HepG2 (cell line): Measurements from ENCODE around the gene USP10. TPM values are rescaled to one million over a fixed set of nuclear protein-coding genes. Genes with fewer than 3 reads are reported as not detected.

Experiments used
- ATAC-seq: fragments of 200-7000 bp; cut with Tn5 transposase; 3 replicates; pipeline ENCODE4 v1.9.1; 2020; ENCODE audit warnings: mild to moderate bottlenecking, moderate library complexity
- BruUV-seq: library from RNA; stranded (reverse); fragments of 400-500 nt; replicated peaks from 2 replicates; lab custom pipeline; 2021; lab: Mats Ljungman, UMichigan
- CTCF ChIA-PET: fragments of 300-600 bp; formaldehyde crosslinking; extraction: SDS; loops from one replicate; lab custom pipeline; 2021; ENCODE audit warnings: low total read pairs, inconsistent platforms, low intra/inter-chr PET ratio; lab: Yijun Ruan, JAX
- POLR2A ChIA-PET: fragments of 350-600 bp; sonication (Branson Sonifier 250); formaldehyde crosslinking; loops from one replicate; lab custom pipeline; 2020; ENCODE audit warnings: antibody characterized with exemption, inconsistent platforms; lab: Yijun Ruan, JAX
- DNase-seq: peaks from one replicate; pipeline ENCODE4 v3.0.0-alpha.2; 2015; ENCODE audit warnings: low spot score
- FAIRE-seq: peaks from 3 replicates; lab custom pipeline; 2011; peaks lifted over from hg19 to GRCh38; lab: Jason Lieb, UNC
- H2AFZ ChIP-seq: one replicate; pipeline ENCODE4 v1.6.1; 2011; ENCODE audit warnings: low read length, inconsistent platforms
- H3K27ac ChIP-seq: fragments of 300-600 bp; 3 replicates; pipeline ENCODE4 v1.8.0; 2011; ENCODE audit warnings: mixed run types, mild to moderate bottlenecking, mixed read lengths, low read length, inconsistent platforms; ENCODE audit not compliant: insufficient read depth; ENCODE audit errors: extremely low read length
- H3K27me3 ChIP-seq, 2 experiments: fragments of 200-600 bp in 1 of 2; 2 replicates in 1 of 2; 3 replicates in 1 of 2; pipeline versions ENCODE4 v1.6.0 to v1.8.0; 2011; ENCODE audit warnings: low read length in 2 of 2, mild to moderate bottlenecking in 2 of 2, moderate library complexity in 2 of 2, inconsistent platforms in 1 of 2; ENCODE audit not compliant: insufficient read depth in 2 of 2, control insufficient read depth in 1 of 2
- H3K36me3 ChIP-seq, 2 experiments: fragments of 200-600 bp in 1 of 2; replicated peaks in 1 of 2; 2 replicates in 1 of 2; 3 replicates in 1 of 2; pipeline versions ENCODE4 v1.5.1 to v1.8.0; 2011; ENCODE audit warnings: low read length in 2 of 2, inconsistent platforms in 1 of 2; ENCODE audit not compliant: insufficient read depth in 2 of 2, control insufficient read depth in 1 of 2
- H3K4me1 ChIP-seq: 2 replicates; pipeline ENCODE4 v1.5.1; 2012; ENCODE audit warnings: low read length, inconsistent platforms; ENCODE audit not compliant: insufficient read depth
- H3K4me2 ChIP-seq: 2 replicates; pipeline ENCODE4 v1.6.0; 2011; ENCODE audit warnings: low read depth, low read length, inconsistent platforms
- H3K4me3 ChIP-seq, 3 experiments: fragments of 200-600 bp in 1 of 3; sonication (generic), shearing (Covaris generic) in 1 of 3; replicated peaks in 1 of 3; 2 replicates each; pipeline ENCODE4 v1.5.1; 2011 to 2016; ENCODE audit warnings: low read length in 3 of 3, inconsistent platforms in 2 of 3, low read depth in 2 of 3, mild to moderate bottlenecking in 2 of 3, control low read depth in 1 of 3, mixed read lengths in 1 of 3; ENCODE audit not compliant: insufficient read depth in 1 of 3
- H3K79me2 ChIP-seq: one replicate; pipeline ENCODE4 v1.6.1; 2011; ENCODE audit warnings: low read length, inconsistent platforms; ENCODE audit not compliant: insufficient read depth
- H3K9ac ChIP-seq: 2 replicates; pipeline ENCODE4 v1.6.0; 2011; ENCODE audit warnings: mild to moderate bottlenecking, low read depth, low read length, inconsistent platforms; ENCODE audit not compliant: insufficient read depth
- H3K9me3 ChIP-seq: 2 replicates; pipeline ENCODE4 v1.5.1; 2012; ENCODE audit warnings: mild to moderate bottlenecking, low read length
- H4K20me1 ChIP-seq: 2 replicates; pipeline ENCODE4 v1.6.0; 2011; ENCODE audit warnings: inconsistent platforms, mild to moderate bottlenecking, low read length, moderate library complexity; ENCODE audit not compliant: insufficient read depth
- AGO2 ChIP-seq: fragments of 200-400 bp; formaldehyde crosslinking; optimal IDR thresholded peaks from 2 replicates; pipeline ENCODE3; 2017; ENCODE audit warnings: mild to moderate bottlenecking, low read depth, low read length, moderate library complexity
- ARID5B ChIP-seq: IDR thresholded peaks from 2 replicates; pipeline ENCODE4 v1.4.0; 2020; ENCODE audit warnings: mild to moderate bottlenecking, missing genetic modification reagents
- GATAD2A ChIP-seq: IDR thresholded peaks from 2 replicates; pipeline ENCODE4 v1.6.1; 2016
- HDAC2 ChIP-seq: sonication (generic); formaldehyde crosslinking; IDR thresholded peaks from 2 replicates; pipeline ENCODE4 v1.4.0; 2020; ENCODE audit warnings: missing genetic modification reagents
- HNF4G ChIP-seq, 2 experiments: sonication (generic) in 1 of 2; formaldehyde crosslinking in 1 of 2; IDR thresholded peaks; 2 replicates each; pipeline versions ENCODE4 v1.4.0 to v1.6.1; 2011 to 2020; ENCODE audit warnings: borderline replicate concordance in 2 of 2, low read depth in 2 of 2, mild to moderate bottlenecking in 2 of 2, low read length in 1 of 2, missing genetic modification reagents in 1 of 2, moderate library complexity in 1 of 2
- LCORL ChIP-seq, 2 experiments: fragments of 450-650 bp in 1 of 2; sonication (generic) in 1 of 2; formaldehyde crosslinking in 1 of 2; IDR thresholded peaks; 2 replicates each; pipeline versions ENCODE4 v1.5.0 to v1.6.1; 2017 to 2020; ENCODE audit warnings: antibody characterized with exemption in 1 of 2, missing genetic modification reagents in 1 of 2
- NR2F1 ChIP-seq, 2 experiments: fragments of 450-650 bp in 1 of 2; formaldehyde crosslinking in 1 of 2; IDR thresholded peaks; 2 replicates each; pipeline versions ENCODE4 v1.5.0 to v1.6.1; 2016 to 2020; ENCODE audit warnings: mild to moderate bottlenecking in 1 of 2, missing compliant biosample characterization in 1 of 2, missing genetic modification reagents in 1 of 2, moderate library complexity in 1 of 2
- RXRA ChIP-seq: sonication (generic); formaldehyde crosslinking; IDR thresholded peaks from 2 replicates; pipeline ENCODE4 v1.5.1; 2020; ENCODE audit warnings: missing genetic modification reagents
- SALL2 ChIP-seq: sonication (generic); formaldehyde crosslinking; IDR thresholded peaks from 2 replicates; pipeline ENCODE4 v1.8.1; 2023; ENCODE audit warnings: mild to moderate bottlenecking, missing genetic modification reagents, inconsistent platforms
- ZFP91 ChIP-seq: sonication (generic); formaldehyde crosslinking; IDR thresholded peaks from 2 replicates; pipeline ENCODE4 v1.9.0; 2022; ENCODE audit warnings: missing genetic modification reagents, mild to moderate bottlenecking, borderline replicate concordance
- ZNF33A ChIP-seq: sonication (generic); formaldehyde crosslinking; IDR thresholded peaks from 2 replicates; pipeline ENCODE4 v1.5.1; 2020; ENCODE audit warnings: missing genetic modification reagents, mild to moderate bottlenecking, moderate library complexity, borderline replicate concordance
- ZNF350 ChIP-seq: sonication (generic); formaldehyde crosslinking; IDR thresholded peaks from 2 replicates; pipeline ENCODE4 v1.4.0; 2020; ENCODE audit warnings: mild to moderate bottlenecking, low read depth, missing genetic modification reagents, borderline replicate concordance
- ZNF703 ChIP-seq: sonication (generic); formaldehyde crosslinking; IDR thresholded peaks from 2 replicates; pipeline ENCODE4 v1.5.1; 2020; ENCODE audit warnings: missing genetic modification reagents, mild to moderate bottlenecking, moderate library complexity, borderline replicate concordance
- WGBS: methylation state at CpG from one replicate; pipeline ENCODE4 v1.1.6; 2017; ENCODE audit warnings: low lambda C conversion rate; 5-methylcytosine and 5-hydroxymethylcytosine counted together
- in situ Hi-C: cut with HindIII; loops from 2 replicates; pipeline ENCODE4 v1.10.0; 2017; ENCODE audit warnings: low pct_unique_long_range_greater_than_20kb; ENCODE audit not compliant: extremely low pct_ligation_motif_present
- intact Hi-C: fragments of 100-400 bp; cut with micrococcal nuclease; formaldehyde crosslinking; loops from one replicate; pipeline ENCODE4 v1.10.0; 2022; ENCODE audit not compliant: unreplicated experiment
- polyA plus RNA-seq, 8 experiments: library from polyadenylated mRNA; depleted of rRNA in 3 of 8; stranded (reverse) in 7 of 8; unstranded in 1 of 8; fragments of >200 nt; fragmentation: Illumina TruSeq in 4 of 8; extraction: Trizol in 4 of 8; gene quantifications; 2 replicates each; pipeline versions ENCODE4 v1.2.1 to v1.2.3, GENCODE V29; 2011 to 2016; ENCODE audit warnings: low read depth in 4 of 8, missing spikeins in 1 of 8, mixed read lengths in 1 of 8; ENCODE audit not compliant: insufficient read depth in 1 of 8
- total RNA-seq, 5 experiments: library from RNA; depleted of rRNA; stranded (reverse); fragments of >200 nt; fragmentation: Illumina TruSeq; extraction: Trizol; gene quantifications; 2 replicates each; pipeline ENCODE4 v1.2.3, GENCODE V29; 2016; ENCODE audit warnings: low read depth in 1 of 5

Gene USP10
- total and polyA plus RNA-seq, 2 of the 13 experiments (the other 11 are each of a cell fraction or from before 2014, with no cell fraction given): 79.1 to 122 TPM

DNA sequence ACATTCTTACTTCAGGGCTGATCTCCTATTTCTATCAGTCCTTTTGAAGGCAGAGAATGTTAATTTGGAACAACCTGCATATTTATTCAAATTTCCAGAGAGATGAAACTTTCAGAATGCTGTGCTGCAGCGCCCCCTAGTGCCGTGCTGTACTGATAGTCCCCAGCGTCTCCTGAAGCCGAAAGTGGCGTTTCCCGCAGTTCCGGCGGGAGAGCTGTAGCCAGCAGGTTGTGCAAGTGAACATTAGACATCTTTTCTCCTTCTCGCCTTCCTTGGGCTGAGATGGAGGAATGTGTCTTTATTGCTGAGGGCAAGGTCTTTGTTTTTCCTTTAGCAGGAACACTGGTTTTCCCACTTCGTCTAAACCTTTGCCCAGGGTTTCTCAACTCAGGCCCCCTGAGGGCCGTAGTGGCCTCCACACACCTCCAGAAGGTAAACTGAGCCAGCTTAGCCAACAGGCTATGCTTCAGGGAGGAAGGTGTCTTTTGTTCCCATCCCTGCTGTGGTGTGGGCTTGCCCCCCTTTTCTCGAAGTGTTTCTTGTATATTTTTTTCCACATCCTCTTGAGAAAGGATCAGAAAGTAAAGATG, 26.4 kb downstream of the USP10 start (continued):
- TF ChIP-seq ZNF33A (no peak; the same call in 1 of the 2 replicates), ZNF703 (no peak), ZFP91 (CRISPR knock-in tag) (peak; percentile 42; the same call in 1 of the 2 replicates), NR2F1 (CRISPR knock-in tag; IDR thresholded peaks at IDR 0.05) (no peak), GATAD2A (CRISPR knock-in tag) (0 out of 2 replicates have a peak, but pooled peaks have one; percentile 34), SALL2 (CRISPR knock-in tag) (0 out of 2 replicates have a peak, but pooled peaks have one; percentile 39)

GRCh38 chr16:84726669-84727467, 27.1 kb downstream of the USP10 start:
- WGBS: 8% methylated on average over 14 of the region's 14 CpGs
- peak overlapping the region; percentile 37 to 69 (median 46) for H3K4me3 ChIP-seq
- peak overlapping the region; percentile 45 for H3K27ac ChIP-seq
- no peaks in the 10 kb centered on the region for H3K27me3 ChIP-seq
- 0 out of 5 replicates have a peak, but pooled peaks cover 0 to 1% of the 10 kb centered on the region in 2 experiments for H3K36me3 ChIP-seq
- in situ Hi-C loops (loop anchor here (5.0 to 10.0 kb wide), 3 partner anchors 55 to 212 kb away; no protein-coding TSS in a partner anchor), intact Hi-C loops (loop anchor here (1.0 to 5.0 kb wide), 3 partner anchors 55 to 215 kb away; no protein-coding TSS in a partner anchor)
- H3K9me3 ChIP-seq: no peaks in the 10 kb centered on the region
- peaks cover 92% of the 10 kb centered on the region for H4K20me1 ChIP-seq
- H3K4me2 ChIP-seq: peak overlapping the region; percentile 92
- DNase-seq: peak; percentile 71
- H3K4me1 ChIP-seq: peaks cover 93% of the 10 kb centered on the region
- FAIRE-seq: no peak
- CTCF ChIA-PET: interaction anchor here (1.3 to 5.1 kb wide), 5 partner anchors 11 to 216 kb away, joined by 3 to 69 read pairs (median 10); no protein-coding TSS in a partner anchor
- H3K79me2 ChIP-seq: peaks cover 97% of the 10 kb centered on the region
- no peak overlapping the region for H2AFZ ChIP-seq
- POLR2A ChIA-PET: interaction anchor here (0.7 to 2.8 kb wide), 7 partner anchors 14 to 55 kb away, joined by 3 to 9 read pairs (median 4); no protein-coding TSS in a partner anchor
- BruUV-seq: no TSS peak
- peak; percentile 77 for ATAC-seq
- H3K9ac ChIP-seq: peak overlapping the region; percentile 50; the same call in 1 of the 2 replicates
- peak; percentile 9; the same call in 1 of the 2 replicates for TF ChIP-seq ZNF350 (CRISPR knock-in tag)
- TF ChIP-seq LCORL (IDR thresholded peaks at IDR 0.05): no peak
- TF ChIP-seq LCORL (CRISPR knock-in tag; IDR thresholded peaks at IDR 0.05): peak; percentile 78
- TF ChIP-seq ARID5B (CRISPR knock-in tag): 0 out of 2 replicates have a peak, but pooled peaks have one; percentile 39
- TF ChIP-seq RXRA (CRISPR knock-in tag): peak; percentile 41; the same call in 1 of the 2 replicates
- TF ChIP-seq HDAC2: peak; percentile 32; the same call in 1 of the 2 replicates
- TF ChIP-seq HNF4G (IDR thresholded peaks at IDR 0.05; ENCODE audit: borderline replicate concordance, low read depth, low read length): peak; percentile 83; the same call in 1 of the 2 replicates
- no peak; the same call in 1 of the 2 replicates for TF ChIP-seq HNF4G (CRISPR knock-in tag; IDR thresholded peaks at IDR 0.05; ENCODE audit: borderline replicate concordance, low read depth)
- no peak for TF ChIP-seq AGO2
